SK-N-SH (cell line): Measurements from ENCODE around the gene CRYBA2. TPM values are rescaled to one million over a fixed set of nuclear protein-coding genes. Genes with fewer than 3 reads are reported as not detected.

Source experiments
- CTCF ChIA-PET: fragments of 300-600, 350-600 bp; formaldehyde crosslinking; extraction: SDS; loops from one replicate; lab custom pipeline; 2021; lab: Yijun Ruan, JAX
- POLR2A ChIA-PET: fragments of 350-600 bp; sonication (Branson Sonifier 250); formaldehyde crosslinking; extraction: SDS; loops from one replicate; lab custom pipeline; 2020; ENCODE audit warnings: antibody characterized with exemption, inconsistent platforms; lab: Yijun Ruan, JAX
- DNase-seq: peaks from one replicate; pipeline ENCODE4 v3.0.0; 2012
- H2AFZ ChIP-seq: fragments of 200-600 bp; sonication (generic); 2 replicates; pipeline ENCODE4 v1.8.1; 2016; ENCODE audit warnings: antibody characterized with exemption, mild to moderate bottlenecking, low read depth
- H3F3A ChIP-seq: fragments of 200-600 bp; sonication (generic); replicated peaks from 2 replicates; pipeline ENCODE3; 2016; ENCODE audit warnings: antibody characterized with exemption, mild to moderate bottlenecking; ENCODE audit not compliant: insufficient read depth
- H3K27ac ChIP-seq, 2 experiments: fragments of 200-500 bp in 1 of 2; fragments of 200-600 bp in 1 of 2; sonication (Bioruptor generic) in 1 of 2; sonication (generic), shearing (Covaris generic) in 1 of 2; 2 replicates each; pipeline versions ENCODE4 v1.5.1 to v1.6.1; 2014 to 2016; ENCODE audit warnings: low read depth in 2 of 2, inconsistent platforms in 1 of 2, low read length in 1 of 2, mild to moderate bottlenecking in 1 of 2, mixed read lengths in 1 of 2
- H3K27me3 ChIP-seq: fragments of 200-600 bp; sonication (generic), shearing (Covaris generic); 2 replicates; pipeline ENCODE4 v1.6.1; 2016; ENCODE audit warnings: mixed run types; ENCODE audit not compliant: insufficient read depth
- H3K36me3 ChIP-seq, 2 experiments: fragments of 200-500 bp in 1 of 2; fragments of 200-600 bp in 1 of 2; sonication (Bioruptor generic) in 1 of 2; sonication (generic) in 1 of 2; replicated peaks in 1 of 2; 2 replicates each; pipeline versions ENCODE3 to v1.5.1; 2014 to 2016; ENCODE audit warnings: low read length in 1 of 2, mild to moderate bottlenecking in 1 of 2; ENCODE audit not compliant: insufficient read depth in 2 of 2, control insufficient read depth in 1 of 2
- H3K4me1 ChIP-seq, 2 experiments: fragments of 200-500 bp in 1 of 2; fragments of 200-600 bp in 1 of 2; sonication (Bioruptor generic) in 1 of 2; sonication (generic), shearing (Covaris generic) in 1 of 2; 2 replicates each; pipeline versions ENCODE4 v1.5.1 to v1.6.1; 2014 to 2016; ENCODE audit warnings: low read depth in 1 of 2, low read length in 1 of 2, mixed run types in 1 of 2; ENCODE audit not compliant: insufficient read depth in 2 of 2, control insufficient read depth in 1 of 2
- H3K4me2 ChIP-seq: fragments of 200-600 bp; sonication (generic), shearing (Covaris generic); 2 replicates; pipeline ENCODE4 v1.6.1; 2017; ENCODE audit warnings: mixed run types
- H3K4me3 ChIP-seq, 2 experiments: fragments of 200-500 bp in 1 of 2; fragments of 200-600 bp in 1 of 2; sonication (Bioruptor generic) in 1 of 2; sonication (generic), shearing (Covaris generic) in 1 of 2; 2 replicates each; pipeline versions ENCODE4 v1.5.1 to v1.8.1; 2014 to 2016; ENCODE audit warnings: low read depth in 2 of 2, inconsistent platforms in 1 of 2, low read length in 1 of 2, mild to moderate bottlenecking in 1 of 2, mixed read lengths in 1 of 2, moderate library complexity in 1 of 2
- H3K79me2 ChIP-seq: fragments of 200-600 bp; sonication (generic); 2 replicates; pipeline ENCODE4 v1.8.1; 2017; ENCODE audit warnings: mild to moderate bottlenecking; ENCODE audit not compliant: insufficient read depth
- H3K9ac ChIP-seq: fragments of 200-600 bp; sonication (generic); 2 replicates; pipeline ENCODE4 v1.6.1; 2017; ENCODE audit warnings: mixed run types
- H3K9me2 ChIP-seq: fragments of 200-600 bp; sonication (generic); 2 replicates; pipeline ENCODE4 v1.6.1; 2017; ENCODE audit warnings: mixed run types
- H3K9me3 ChIP-seq: fragments of 200-600 bp; sonication (generic); 2 replicates; pipeline ENCODE4 v1.6.1; 2017; ENCODE audit warnings: mixed run types, mild to moderate bottlenecking, moderate library complexity
- H4K20me1 ChIP-seq: fragments of 200-600 bp; sonication (generic); 2 replicates; pipeline ENCODE4 v1.6.1; 2017; ENCODE audit warnings: mild to moderate bottlenecking, mixed run types; ENCODE audit not compliant: insufficient read depth
- ELF1 ChIP-seq: IDR thresholded peaks from 2 replicates; pipeline ENCODE4 v1.4.0; 2012
- FOXJ3 ChIP-seq: sonication (generic); formaldehyde crosslinking; IDR thresholded peaks from 2 replicates; pipeline ENCODE4 v1.5.1; 2020; ENCODE audit warnings: mild to moderate bottlenecking, missing genetic modification reagents
- GATA2 ChIP-seq: sonication (generic); formaldehyde crosslinking; IDR thresholded peaks from 2 replicates; pipeline ENCODE4 v1.5.0; 2020; ENCODE audit warnings: mild to moderate bottlenecking, missing genetic modification reagents
- IRF3 ChIP-seq: fragments of 150-350 bp; IDR thresholded peaks from 2 replicates; pipeline ENCODE4 v1.6.1; 2016; ENCODE audit warnings: mild to moderate bottlenecking, low read depth, low read length
- MXI1 ChIP-seq: IDR thresholded peaks from 2 replicates; pipeline ENCODE4 v1.6.1; 2012; ENCODE audit warnings: mild to moderate bottlenecking, low read depth, low read length, improper control_type of control experiment
- RAD21 ChIP-seq: IDR thresholded peaks from 2 replicates; pipeline ENCODE4 v1.6.1; 2012; ENCODE audit warnings: mild to moderate bottlenecking, low read length
- REST ChIP-seq: IDR thresholded peaks from 2 replicates; pipeline ENCODE4 v1.6.1; 2012; ENCODE audit warnings: mild to moderate bottlenecking, low read depth, low read length, moderate library complexity
- TAF1 ChIP-seq: IDR thresholded peaks from 2 replicates; pipeline ENCODE4 v1.6.1; 2012; ENCODE audit warnings: low read depth, mild to moderate bottlenecking, low read length, moderate library complexity, borderline replicate concordance
- TEAD4 ChIP-seq: IDR thresholded peaks from 2 replicates; pipeline ENCODE4 v1.4.0; 2012; ENCODE audit warnings: mild to moderate bottlenecking, borderline replicate concordance; ENCODE audit not compliant: insufficient read depth
- USF2 ChIP-seq: fragments of 150-350 bp; IDR thresholded peaks from 2 replicates; pipeline ENCODE4 v1.6.1; 2017; ENCODE audit warnings: antibody characterized with exemption, low read length, low read depth, borderline replicate concordance
- WGBS: methylation state at CpG from one replicate; pipeline ENCODE4 v1.1.6; 2017; ENCODE audit warnings: low lambda C conversion rate; 5-methylcytosine and 5-hydroxymethylcytosine counted together
- polyA plus RNA-seq, 3 experiments: library from polyadenylated mRNA; depleted of rRNA; stranded (reverse); fragments of >200 nt; gene quantifications; 2 replicates each; pipeline ENCODE4 v1.2.3, GENCODE V29; 2012

The CRYBA2 gene
- polyA plus RNA-seq, 1 of the 3 experiments (the other 2 are of a cell fraction): not detected

GRCh38 chr2:218988650-218989049, 4.6 kb downstream of the CRYBA2 start:
- CTCF ChIA-PET: interaction anchor here (0.8 to 5.0 kb wide), 8 partner anchors 7 to 171 kb away, joined by 3 to 38 read pairs (median 6); no protein-coding TSS in a partner anchor
- peaks cover 33% of the 10 kb centered on the region for H3K27me3 ChIP-seq

More at GRCh38 chr2:218988650-218989049, 4.6 kb downstream of the CRYBA2 start:
- 30% methylated on average over 2 of the region's 2 CpGs for WGBS
- no peak for TF ChIP-seq TEAD4
- no peak for TF ChIP-seq MXI1
- no peak for TF ChIP-seq TAF1
- no peak for TF ChIP-seq REST
- TF ChIP-seq RAD21: no peak
- TF ChIP-seq IRF3: no peak
- TF ChIP-seq GATA2 (CRISPR knock-in tag): no peak
- TF ChIP-seq FOXJ3 (CRISPR knock-in tag): no peak
- no peak for TF ChIP-seq USF2
- TF ChIP-seq ELF1: no peak
- Histone ChIP-seq H4K20me1 (no peaks in the 10 kb centered on the region), H3K27ac (no peak overlapping the region), H3K79me2 (no peaks in the 10 kb centered on the region), H3K9me2 (no peaks in the 10 kb centered on the region), H3K36me3 (no peaks in the 10 kb centered on the region), H3K4me3 (no peak overlapping the region), H3K4me1 (peaks cover 0 to 24% of the 10 kb centered on the region in 2 experiments; a peak in 2 of 4 replicates), H3K9ac (no peak overlapping the region), H2AFZ (no peak overlapping the region), H3F3A (no peaks in the 10 kb centered on the region), H3K9me3 (no peaks in the 10 kb centered on the region), H3K4me2 (no peak overlapping the region)
- POLR2A ChIA-PET: interaction anchor here (1.5 kb wide), 1 partner anchor 9 kb away, joined by 3 read pairs; no protein-coding TSS in a partner anchor
- peak; percentile 12 for DNase-seq
